HG03565 (cell line): ENCODE data around the gene CRELD2.

ENCODE experiments used
- ATAC-seq: cut with Tn5 transposase; IDR thresholded peaks from one replicate; pipeline ENCODE4 v1.9.1; 2021; ENCODE audit warnings: mild to moderate bottlenecking, moderate library complexity; ENCODE audit not compliant: unreplicated experiment

CRELD2 gene

GRCh38 chr22:49910229-49911155 lies 7.9 kb upstream of the CRELD2 start:
- no peak for ATAC-seq

- no peak for ATAC-seq
These were observed 6.4 kb upstream of the CRELD2 start for GRCh38 chr22:49911881-49912625.

GRCh38 chr22:49913026-49913425 lies 5.4 kb upstream of the CRELD2 start:
- no peak for ATAC-seq

- no peak for ATAC-seq
These were observed 5.0 kb upstream of the CRELD2 start for GRCh38 chr22:49913446-49913845.

- no peak for ATAC-seq
These were observed 4.2 kb upstream of the CRELD2 start for GRCh38 chr22:49914256-49914655.

- no peak for ATAC-seq
These were observed 2.8 kb upstream of the CRELD2 start for GRCh38 chr22:49915610-49916009.

GRCh38 chr22:49916831-49917230 lies 1.6 kb upstream of the CRELD2 start:
- no peak for ATAC-seq

GRCh38 chr22:49918911-49919881 lies 762 bp downstream of the CRELD2 start:
- ATAC-seq: no peak

GRCh38 chr22:49920859-49921258 lies 2.4 kb downstream of the CRELD2 start:
- ATAC-seq: no peak

GRCh38 chr22:49921508-49922278 lies 3.3 kb downstream of the CRELD2 start:
- no peak for ATAC-seq

GRCh38 chr22:49922484-49922883 lies 4.0 kb downstream of the CRELD2 start:
- no peak for ATAC-seq

- no peak for ATAC-seq
These were observed 4.5 kb downstream of the CRELD2 start for GRCh38 chr22:49922926-49923325.

GRCh38 chr22:49923445-49923844 lies 5.0 kb downstream of the CRELD2 start:
- no peak for ATAC-seq

GRCh38 chr22:49924113-49924833 lies 5.8 kb downstream of the CRELD2 start:
- no peak for ATAC-seq

GRCh38 chr22:49925525-49926128 lies 7.2 kb downstream of the CRELD2 start:
- ATAC-seq: no peak

GRCh38 chr22:49926916-49927315 lies 8.5 kb downstream of the CRELD2 start:
- ATAC-seq: no peak

GRCh38 chr22:49927483-49928184 lies 9.2 kb downstream of the CRELD2 start:
- ATAC-seq: no peak

- no peak for ATAC-seq
These were observed 9.7 kb downstream of the CRELD2 start for GRCh38 chr22:49928185-49928495.
